ENCODE results near the gene CNTRL. TPM values are rescaled to one million over a fixed set of nuclear protein-coding genes. Genes with fewer than 3 reads are reported as not detected.

Gene CNTRL
- total RNA-seq, 1 donor from 2014 or later, result 6.7 TPM

- Histone ChIP-seq H3K4me3 (ENCODE audit: low read depth, low read length) (no peak overlapping the region), H3K27me3 (ENCODE audit: control insufficient read depth, insufficient read depth, low read length) (no peaks in the 10 kb centered on the region), H3K36me3 (ENCODE audit: control insufficient read depth, insufficient read depth, low read length) (no peaks in the 10 kb centered on the region)
- no peak for TF ChIP-seq CTCF (IDR thresholded peaks at IDR 0.05; ENCODE audit: insufficient read depth, low read length, poor library complexity, severe bottlenecking)
- DNase-seq (ENCODE audit: low read depth), result no peak
Measured at GRCh38 chr9:121225240-121225639, 150.5 kb downstream of the CNTRL start.

GRCh38 chr9:121226175-121226574, 151.4 kb downstream of the CNTRL start:
- Histone ChIP-seq H3K36me3 (ENCODE audit: control insufficient read depth, insufficient read depth, low read length) (no peaks in the 10 kb centered on the region), H3K27me3 (ENCODE audit: control insufficient read depth, insufficient read depth, low read length) (no peaks in the 10 kb centered on the region), H3K4me3 (ENCODE audit: low read depth, low read length) (no peak overlapping the region)
- DNase-seq (ENCODE audit: low read depth), result no peak
- no peak for TF ChIP-seq CTCF (IDR thresholded peaks at IDR 0.05; ENCODE audit: insufficient read depth, low read length, poor library complexity, severe bottlenecking)

Other genes starting within 250 kb of the CNTRL start
- gene PSMD5, start 232.0 kb upstream of the CNTRL start, total RNA-seq, result 39.6 and 44.4 TPM in 2 replicates
- 14.9 and 18.5 TPM in 2 replicates for gene PHF19, start 197.8 kb upstream of the CNTRL start, total RNA-seq
- 7.5 and 13.2 TPM in 2 replicates for gene TRAF1, start 148.2 kb upstream of the CNTRL start, total RNA-seq
- 0.63 and 0.89 TPM in 2 replicates for gene C5, start 24.7 kb upstream of the CNTRL start, total RNA-seq
- 38.1 and 42.4 TPM in 2 replicates for gene RAB14, start 126.9 kb downstream of the CNTRL start, total RNA-seq
- gene GSN, start 193.2 kb downstream of the CNTRL start, total RNA-seq, result 163 and 180 TPM in 2 replicates

Data from kidney epithelial cell (primary cell).